Measurements from ENCODE around the gene GDPD1. TPM values are rescaled to one million over a fixed set of nuclear protein-coding genes. Genes with fewer than 3 reads are reported as not detected.
"Not testable (repeated sequence)": the region's sequence is repeated elsewhere in the genome, so short reads cannot be mapped to it uniquely, and the experiment has no call there.

Gene GDPD1
- total RNA-seq, 3 donors from 2014 or later = 0.96 to 5.9 (median 4.8) TPM

- Histone ChIP-seq H3K36me3 (no peaks in the 10 kb centered on the region), H3K4me3 (no peak overlapping the region), H3K9me3 (no peaks in the 10 kb centered on the region), H3K4me1 (no peaks in the 10 kb centered on the region), H3K27me3 (no peaks in the 10 kb centered on the region), H3K27ac (no peak overlapping the region)
- no peak for TF ChIP-seq POLR2A (IDR thresholded peaks at IDR 0.05)
- no peak for TF ChIP-seq POLR2AphosphoS5 (IDR thresholded peaks at IDR 0.05)
- intact Hi-C loops (cut with DNase I; ENCODE audit: low total_unique reads) = no loop called here
- no peak for DNase-seq (ENCODE audit: low spot score in 2 of 2)
Observed at GRCh38 chr17:59178266-59178985, 41.9 kb upstream of the GDPD1 start.

- H3K36me3 ChIP-seq; H3K9me3 ChIP-seq; H3K27me3 ChIP-seq; DNase-seq (ENCODE audit: low spot score in 2 of 2); H3K4me3 ChIP-seq; intact Hi-C loops (cut with DNase I; ENCODE audit: low total_unique reads); H3K4me1 ChIP-seq; H3K27ac ChIP-seq: not testable (repeated sequence)
Observed at GRCh38 chr17:59179601-59180000, 40.7 kb upstream of the GDPD1 start.

GRCh38 chr17:59180626-59181025 lies 39.7 kb upstream of the GDPD1 start:
- H3K4me3 ChIP-seq = no peak overlapping the region
- DNase-seq (ENCODE audit: low spot score in 2 of 2) = no peak
- intact Hi-C loops (cut with DNase I; ENCODE audit: low total_unique reads) = no loop called here
- no peaks in the 10 kb centered on the region for H3K27me3 ChIP-seq
- TF ChIP-seq POLR2A (IDR thresholded peaks at IDR 0.05) (no peak), POLR2AphosphoS5 (IDR thresholded peaks at IDR 0.05) (no peak)
- TF ChIP-seq, protein P1, sequence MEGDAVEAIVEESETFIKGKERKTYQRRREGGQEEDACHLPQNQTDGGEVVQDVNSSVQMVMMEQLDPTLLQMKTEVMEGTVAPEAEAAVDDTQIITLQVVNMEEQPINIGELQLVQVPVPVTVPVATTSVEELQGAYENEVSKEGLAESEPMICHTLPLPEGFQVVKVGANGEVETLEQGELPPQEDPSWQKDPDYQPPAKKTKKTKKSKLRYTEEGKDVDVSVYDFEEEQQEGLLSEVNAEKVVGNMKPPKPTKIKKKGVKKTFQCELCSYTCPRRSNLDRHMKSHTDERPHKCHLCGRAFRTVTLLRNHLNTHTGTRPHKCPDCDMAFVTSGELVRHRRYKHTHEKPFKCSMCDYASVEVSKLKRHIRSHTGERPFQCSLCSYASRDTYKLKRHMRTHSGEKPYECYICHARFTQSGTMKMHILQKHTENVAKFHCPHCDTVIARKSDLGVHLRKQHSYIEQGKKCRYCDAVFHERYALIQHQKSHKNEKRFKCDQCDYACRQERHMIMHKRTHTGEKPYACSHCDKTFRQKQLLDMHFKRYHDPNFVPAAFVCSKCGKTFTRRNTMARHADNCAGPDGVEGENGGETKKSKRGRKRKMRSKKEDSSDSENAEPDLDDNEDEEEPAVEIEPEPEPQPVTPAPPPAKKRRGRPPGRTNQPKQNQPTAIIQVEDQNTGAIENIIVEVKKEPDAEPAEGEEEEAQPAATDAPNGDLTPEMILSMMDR (IDR thresholded peaks at IDR 0.05) = no peak
- no peak overlapping the region for H3K27ac ChIP-seq
- H3K36me3 ChIP-seq = no peaks in the 10 kb centered on the region
- H3K4me1 ChIP-seq = no peaks in the 10 kb centered on the region
- no peaks in the 10 kb centered on the region for H3K9me3 ChIP-seq

- no peaks in the 10 kb centered on the region for H3K9me3 ChIP-seq
- H3K27me3 ChIP-seq = no peaks in the 10 kb centered on the region
- H3K36me3 ChIP-seq = no peaks in the 10 kb centered on the region
- DNase-seq (ENCODE audit: low spot score in 2 of 2) = no peak
- TF ChIP-seq, protein P1 (IDR thresholded peaks at IDR 0.05) = no peak
- TF ChIP-seq POLR2A (IDR thresholded peaks at IDR 0.05) = no peak
- TF ChIP-seq POLR2AphosphoS5 (IDR thresholded peaks at IDR 0.05) = no peak
- no peak overlapping the region for H3K4me3 ChIP-seq
- H3K4me1 ChIP-seq = no peaks in the 10 kb centered on the region
- H3K27ac ChIP-seq = no peak overlapping the region
- intact Hi-C loops (cut with DNase I; ENCODE audit: low total_unique reads) = no loop called here
Observed at GRCh38 chr17:59181481-59181880, 38.8 kb upstream of the GDPD1 start.

DNA sequence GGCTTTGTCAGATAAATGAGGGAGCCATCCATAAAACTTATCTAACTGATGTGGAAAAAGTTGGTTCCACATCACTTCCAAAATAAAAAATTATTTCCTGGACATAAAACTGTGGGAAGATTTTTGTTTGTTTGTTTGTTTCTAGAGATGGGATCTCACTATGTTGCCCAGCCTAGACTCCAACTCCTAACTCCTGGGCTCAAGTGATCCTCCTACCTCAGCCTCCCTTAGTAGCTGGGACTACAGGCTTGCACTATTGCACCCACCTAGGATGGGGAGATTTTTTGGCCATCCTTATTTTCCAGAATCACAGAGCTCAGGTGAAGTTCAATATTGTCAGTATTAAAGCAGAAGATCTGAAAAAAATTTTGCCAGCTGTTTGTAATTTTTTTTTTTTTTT lies 34.3 kb upstream of the GDPD1 start:
- no peaks in the 10 kb centered on the region for H3K36me3 ChIP-seq
- H3K9me3 ChIP-seq = no peaks in the 10 kb centered on the region
- intact Hi-C loops (cut with DNase I; ENCODE audit: low total_unique reads) = no loop called here
- no peak overlapping the region for H3K27ac ChIP-seq
- no peaks in the 10 kb centered on the region for H3K4me1 ChIP-seq
- H3K27me3 ChIP-seq = no peaks in the 10 kb centered on the region
- DNase-seq (ENCODE audit: low spot score in 2 of 2) = no peak
- H3K4me3 ChIP-seq = no peak overlapping the region
- TF ChIP-seq POLR2AphosphoS5 (IDR thresholded peaks at IDR 0.05) = no peak
- TF ChIP-seq POLR2A (IDR thresholded peaks at IDR 0.05) = no peak
- TF ChIP-seq, protein P1 (IDR thresholded peaks at IDR 0.05) = no peak

DNA sequence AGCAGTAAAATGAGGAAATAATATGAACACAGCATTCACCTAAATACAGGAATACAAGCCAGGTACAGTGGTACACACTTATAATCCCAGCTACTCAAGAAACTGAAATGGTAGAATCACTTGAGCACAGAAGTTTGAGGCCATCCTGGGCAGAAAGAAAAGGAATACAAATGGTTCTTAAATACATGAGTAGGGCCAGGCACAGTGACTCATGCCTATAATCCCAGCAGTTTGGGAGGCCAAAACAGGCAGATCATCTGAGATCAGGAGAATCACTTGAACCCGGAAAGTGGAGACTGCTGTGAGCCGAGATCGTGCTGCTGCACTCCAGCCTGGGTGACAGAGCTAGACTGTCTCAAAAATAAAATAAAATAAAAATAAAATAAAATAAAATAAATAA lies 33.5 kb upstream of the GDPD1 start:
- no peaks in the 10 kb centered on the region for H3K27me3 ChIP-seq
- H3K4me3 ChIP-seq = no peak overlapping the region
- no peak for DNase-seq (ENCODE audit: low spot score in 2 of 2)
- TF ChIP-seq, protein P1 (IDR thresholded peaks at IDR 0.05) = no peak
- TF ChIP-seq POLR2AphosphoS5 (IDR thresholded peaks at IDR 0.05) (no peak), POLR2A (IDR thresholded peaks at IDR 0.05) (no peak)
- intact Hi-C loops (cut with DNase I; ENCODE audit: low total_unique reads) = no loop called here
- H3K9me3 ChIP-seq = no peaks in the 10 kb centered on the region
- H3K27ac ChIP-seq = no peak overlapping the region
- no peaks in the 10 kb centered on the region for H3K36me3 ChIP-seq
- H3K4me1 ChIP-seq = no peaks in the 10 kb centered on the region

Measured in breast epithelium (tissue), 4 donors.